Posterior vena cava (tissue), 2 donors: Measurements from ENCODE around the gene AP3B1. TPM values are rescaled to one million over a fixed set of nuclear protein-coding genes. Genes with fewer than 3 reads are reported as not detected.
A peak's percentile ranks its signal among the peaks of the same experiment; 100 is the strongest.

ENCODE experiments used
- DNase-seq: peaks from one replicate; pipeline ENCODE4 v3.0.0-alpha.2; 2020; ENCODE audit warnings: low spot score
- intact Hi-C, 2 donors: fragments of 100-400 bp; cut with DNase I; formaldehyde crosslinking; loops; one replicate each; pipeline versions ENCODE4 v1.14.1 to v1.14.2; 2022 to 2023
- long read RNA-seq, 2 donors: library from polyadenylated mRNA; unstranded; transcript quantifications; one replicate each; pipeline ENCODE4 v2.0.0, GENCODE V29; 2020 to 2021
- total RNA-seq, 2 donors: library from RNA; stranded (reverse); fragmentation: NEBNext Ultra II Directional; extraction: Animal tissue kit (Norgen Biotek cat#: 25700); gene quantifications; one replicate each; pipeline ENCODE4 v1.2.1, GENCODE V29; 2021
- donor health status: DM: yes; HTN: yes; CAD: no.
- donor health status: DM: yes; HTN: yes; CAD: no.

Gene AP3B1, protein sequence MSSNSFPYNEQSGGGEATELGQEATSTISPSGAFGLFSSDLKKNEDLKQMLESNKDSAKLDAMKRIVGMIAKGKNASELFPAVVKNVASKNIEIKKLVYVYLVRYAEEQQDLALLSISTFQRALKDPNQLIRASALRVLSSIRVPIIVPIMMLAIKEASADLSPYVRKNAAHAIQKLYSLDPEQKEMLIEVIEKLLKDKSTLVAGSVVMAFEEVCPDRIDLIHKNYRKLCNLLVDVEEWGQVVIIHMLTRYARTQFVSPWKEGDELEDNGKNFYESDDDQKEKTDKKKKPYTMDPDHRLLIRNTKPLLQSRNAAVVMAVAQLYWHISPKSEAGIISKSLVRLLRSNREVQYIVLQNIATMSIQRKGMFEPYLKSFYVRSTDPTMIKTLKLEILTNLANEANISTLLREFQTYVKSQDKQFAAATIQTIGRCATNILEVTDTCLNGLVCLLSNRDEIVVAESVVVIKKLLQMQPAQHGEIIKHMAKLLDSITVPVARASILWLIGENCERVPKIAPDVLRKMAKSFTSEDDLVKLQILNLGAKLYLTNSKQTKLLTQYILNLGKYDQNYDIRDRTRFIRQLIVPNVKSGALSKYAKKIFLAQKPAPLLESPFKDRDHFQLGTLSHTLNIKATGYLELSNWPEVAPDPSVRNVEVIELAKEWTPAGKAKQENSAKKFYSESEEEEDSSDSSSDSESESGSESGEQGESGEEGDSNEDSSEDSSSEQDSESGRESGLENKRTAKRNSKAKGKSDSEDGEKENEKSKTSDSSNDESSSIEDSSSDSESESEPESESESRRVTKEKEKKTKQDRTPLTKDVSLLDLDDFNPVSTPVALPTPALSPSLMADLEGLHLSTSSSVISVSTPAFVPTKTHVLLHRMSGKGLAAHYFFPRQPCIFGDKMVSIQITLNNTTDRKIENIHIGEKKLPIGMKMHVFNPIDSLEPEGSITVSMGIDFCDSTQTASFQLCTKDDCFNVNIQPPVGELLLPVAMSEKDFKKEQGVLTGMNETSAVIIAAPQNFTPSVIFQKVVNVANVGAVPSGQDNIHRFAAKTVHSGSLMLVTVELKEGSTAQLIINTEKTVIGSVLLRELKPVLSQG
- 10 to 100 TPM; 37.0 to 44.4 TPM for total RNA-seq
- long read RNA-seq, donor 1, full-length matches to known transcripts: 2 of 18 reads
- long read RNA-seq, donor 1, partial matches to known transcripts: 11 of 18 reads
- long read RNA-seq, donor 1, other reads (novel, unspliced or antisense): 5 of 18 reads
- long read RNA-seq, donor 2, partial matches to known transcripts: 34 of 41 reads
- long read RNA-seq, donor 2, other reads (novel, unspliced or antisense): 7 of 41 reads

DNA sequence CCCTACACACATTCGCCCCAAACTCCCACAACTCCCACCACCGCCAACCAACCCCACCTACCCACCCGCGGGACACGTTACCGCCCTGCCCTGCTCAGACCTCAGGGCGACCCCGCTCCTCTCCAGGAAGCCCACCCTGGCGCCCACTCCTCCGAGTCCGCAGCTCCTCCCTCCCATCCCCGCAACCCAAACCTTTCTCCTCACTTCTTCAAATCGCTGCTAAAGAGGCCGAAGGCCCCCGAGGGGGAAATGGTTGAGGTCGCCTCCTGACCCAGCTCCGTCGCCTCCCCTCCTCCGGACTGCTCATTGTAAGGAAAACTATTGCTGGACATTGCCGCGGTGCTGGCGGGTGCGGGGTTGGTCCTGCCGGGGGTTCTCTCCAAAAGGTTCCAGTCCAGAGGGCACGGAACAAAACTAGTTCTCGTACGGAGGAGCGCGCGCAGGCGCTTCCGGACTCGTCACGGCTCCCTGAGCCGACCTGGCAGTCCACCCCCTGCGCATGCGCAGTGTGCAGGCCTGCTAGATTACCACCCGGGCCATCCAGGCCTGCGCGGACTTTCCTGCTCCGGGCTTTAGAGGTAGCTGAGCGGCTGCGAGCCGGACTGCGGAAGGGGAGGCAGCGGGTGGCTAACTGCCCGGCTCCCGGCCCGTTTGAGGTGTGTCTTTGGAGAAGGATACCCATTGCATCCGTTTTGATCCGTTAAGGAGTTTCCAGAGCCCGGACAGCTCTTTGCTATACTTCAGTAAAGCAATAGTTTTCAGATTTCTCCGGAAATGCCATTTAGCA, at the start of gene AP3B1:
Gene AP3B1 (minus strand): TSS at position 451 of the 787 bp plus-strand sequence. CDS start 119 bp downstream, at position 332.
- intact Hi-C loops: loop anchor here (5.0 to 10.0 kb wide), 2 partner anchors 60 to 63 kb away; no protein-coding TSS in a partner anchor
- DNase-seq: peak; percentile 100

DNA sequence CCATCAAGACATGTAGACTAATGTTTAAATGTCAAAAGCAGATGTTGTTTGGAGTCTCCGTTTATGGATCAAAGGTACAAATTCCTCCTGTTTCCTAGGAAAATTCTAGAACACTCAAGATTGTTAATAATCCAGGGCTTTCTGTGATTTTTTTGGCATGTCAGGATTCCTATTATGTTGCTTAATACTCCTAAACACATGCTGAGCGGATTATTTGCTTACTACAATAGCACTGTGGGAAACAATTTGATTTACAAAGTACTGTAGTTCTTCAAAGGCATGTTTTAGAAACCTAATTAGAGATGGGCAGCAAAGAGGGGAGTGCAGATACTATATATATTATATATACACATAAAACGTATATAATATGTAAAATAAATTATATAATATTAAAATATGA, 46.9 kb upstream of the AP3B1 start:
- DNase-seq: no peak

DNA sequence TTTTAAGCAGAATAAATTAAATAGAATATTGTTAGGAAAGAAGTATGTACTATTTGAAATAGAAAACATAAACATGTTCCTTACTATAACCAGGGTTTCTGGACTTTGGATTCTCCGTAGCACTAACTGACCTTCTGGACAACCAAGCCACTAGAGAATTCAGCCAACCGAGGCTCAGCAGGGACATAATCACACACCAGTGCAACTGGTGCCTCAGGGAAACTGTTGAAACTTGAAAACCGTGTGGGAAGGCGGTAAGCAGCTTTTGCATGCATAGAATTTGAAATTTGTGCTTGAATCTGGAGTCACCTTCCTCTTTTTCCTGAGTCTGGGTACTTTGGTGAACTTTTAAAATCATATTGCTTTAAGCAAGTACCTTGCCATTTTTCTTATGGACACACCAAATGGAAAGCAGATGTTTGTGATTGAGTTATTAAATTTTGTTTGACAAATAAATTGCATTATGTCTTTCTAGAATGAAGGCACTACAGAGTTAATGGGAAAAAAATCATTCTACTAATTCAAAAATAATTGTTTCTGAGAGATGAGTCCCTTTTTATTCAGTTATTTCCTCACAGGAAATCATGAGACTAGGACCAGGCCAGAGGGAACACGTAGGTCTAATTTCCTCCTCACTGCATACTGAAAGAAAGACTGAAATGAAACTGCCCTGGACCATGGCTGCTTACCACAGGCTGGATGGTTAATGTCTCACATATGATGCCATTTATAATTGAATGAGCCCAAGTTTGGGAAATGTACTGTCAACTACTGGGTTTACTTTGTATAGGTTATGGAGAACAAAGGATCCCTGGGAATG, 45.3 kb upstream of the AP3B1 start:
- intact Hi-C loops: no loop called here
- DNase-seq: no peak

More for the DNA sequence above, 46.9 kb upstream of the AP3B1 start:
- intact Hi-C loops: no loop called here

DNA sequence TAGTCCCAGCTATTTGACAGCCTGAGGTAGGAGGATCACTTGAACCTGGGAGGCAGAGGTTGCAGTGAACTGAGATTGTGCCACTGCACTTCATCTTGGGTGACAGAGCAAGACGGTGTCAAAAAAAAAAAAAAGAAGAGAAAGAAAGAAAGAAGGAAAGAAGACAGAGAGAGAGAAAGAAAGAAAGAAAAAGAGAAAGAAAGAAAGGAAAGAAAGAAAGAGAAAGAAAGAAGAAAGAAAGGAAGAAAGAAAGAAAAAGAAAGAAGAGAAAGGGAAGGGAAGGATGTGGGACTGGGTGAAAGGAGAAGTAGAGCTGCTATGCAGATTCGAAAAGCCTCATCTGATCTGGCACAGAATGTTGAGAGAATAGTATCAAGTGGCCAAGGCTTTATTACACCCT, 42.2 kb upstream of the AP3B1 start:
- DNase-seq: no peak
- intact Hi-C loops: no loop called here

DNA sequence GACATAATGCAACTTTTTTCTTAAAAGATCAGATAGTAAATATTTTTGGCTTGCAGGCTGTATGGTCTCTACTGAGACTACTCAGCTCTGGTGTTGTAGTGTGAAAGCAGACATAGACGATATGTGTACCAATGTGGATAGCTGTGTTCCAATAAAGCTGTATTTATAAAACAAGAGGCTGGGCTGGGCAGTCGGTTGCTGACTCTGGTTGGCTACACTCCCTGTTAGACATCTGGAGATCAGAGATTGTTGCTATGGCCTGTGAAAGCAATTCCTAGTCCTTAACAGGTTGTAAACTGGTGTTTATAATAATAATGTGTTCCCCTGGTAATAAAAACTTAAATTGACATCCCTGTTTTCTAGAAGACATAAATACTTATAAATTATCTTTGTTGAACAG, 41.5 kb upstream of the AP3B1 start:
- no peak for DNase-seq

DNA sequence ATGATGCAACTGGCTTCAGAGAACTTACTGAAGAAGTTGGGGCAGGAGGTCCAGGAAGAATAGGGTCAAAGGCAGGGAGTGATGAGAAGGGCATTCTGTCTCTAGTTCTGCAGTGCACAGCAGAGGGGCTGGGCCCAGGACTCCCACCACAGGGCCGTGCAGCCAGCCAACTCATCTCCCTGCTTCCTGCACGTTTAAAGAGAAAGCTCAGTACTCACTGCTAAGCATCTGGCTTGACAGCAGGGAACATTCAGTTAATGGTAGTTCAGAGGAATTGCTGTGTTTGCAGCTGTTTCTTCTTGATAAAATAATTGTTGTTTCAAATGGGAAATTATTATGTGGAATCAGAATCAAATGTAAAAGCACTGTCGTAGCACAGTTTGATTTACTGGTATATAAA, 40.3 kb upstream of the AP3B1 start:
- intact Hi-C loops: no loop called here
- DNase-seq: no peak

More for the DNA sequence above, 41.5 kb upstream of the AP3B1 start:
- intact Hi-C loops: no loop called here

DNA sequence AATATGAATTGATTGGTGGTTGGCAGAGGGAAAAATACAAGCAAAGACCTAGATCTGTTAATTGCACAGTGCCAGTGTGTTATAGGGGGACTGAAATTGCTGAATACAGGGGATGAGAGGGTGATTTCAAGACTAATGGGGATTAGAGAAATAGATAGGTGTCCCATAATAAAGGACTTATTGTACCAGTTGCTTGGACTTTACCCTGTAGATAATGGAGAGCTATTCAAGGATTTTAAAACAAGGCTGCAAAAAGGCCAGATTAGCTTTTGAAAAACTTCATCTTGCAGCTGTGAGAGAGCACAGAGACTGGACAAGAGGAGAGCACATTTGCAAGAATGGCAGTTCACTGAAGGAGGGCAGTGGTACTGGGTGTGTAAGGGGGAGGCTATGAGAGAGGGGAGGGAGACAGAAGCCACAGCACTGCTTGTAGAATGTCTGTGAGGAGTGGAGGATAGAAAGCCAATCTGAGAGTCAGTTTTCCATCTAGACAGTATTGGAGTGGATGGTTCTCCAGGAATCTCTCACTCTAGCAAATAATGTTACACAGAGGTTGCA, 37.1 kb upstream of the AP3B1 start:
- intact Hi-C loops: no loop called here
- no peak for DNase-seq

DNA sequence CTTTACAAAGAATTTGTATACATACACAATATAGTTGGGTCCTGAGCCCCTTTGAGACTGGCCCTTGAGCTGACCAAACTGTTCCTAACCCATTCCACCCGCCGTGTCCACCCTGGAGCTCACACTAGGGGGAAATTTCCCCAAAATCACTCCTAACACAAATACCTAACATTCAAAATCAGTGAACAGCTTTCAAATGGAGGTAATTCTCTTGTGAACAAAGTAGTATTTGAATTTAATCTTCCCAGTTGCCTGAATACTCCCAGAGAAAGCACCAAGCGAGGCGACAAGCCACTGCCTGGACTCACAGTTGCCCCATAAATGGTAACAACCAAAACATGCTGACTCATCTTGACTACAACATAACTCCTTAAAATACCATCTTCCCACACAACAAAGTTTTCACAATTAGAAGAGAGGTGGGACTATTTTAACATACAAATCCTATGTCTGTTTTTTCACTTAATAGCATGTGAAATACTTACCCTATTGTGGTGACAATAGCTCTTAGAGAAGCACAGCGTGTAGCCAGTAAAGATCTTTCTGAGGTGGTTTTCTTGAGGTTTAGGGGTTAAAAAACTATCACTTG, 34.2 kb upstream of the AP3B1 start:
- intact Hi-C loops: loop anchor here in 1 of 2 donors (10.0 kb wide), 1 partner anchor 636 kb away; no protein-coding TSS in a partner anchor
- no peak for DNase-seq

DNA sequence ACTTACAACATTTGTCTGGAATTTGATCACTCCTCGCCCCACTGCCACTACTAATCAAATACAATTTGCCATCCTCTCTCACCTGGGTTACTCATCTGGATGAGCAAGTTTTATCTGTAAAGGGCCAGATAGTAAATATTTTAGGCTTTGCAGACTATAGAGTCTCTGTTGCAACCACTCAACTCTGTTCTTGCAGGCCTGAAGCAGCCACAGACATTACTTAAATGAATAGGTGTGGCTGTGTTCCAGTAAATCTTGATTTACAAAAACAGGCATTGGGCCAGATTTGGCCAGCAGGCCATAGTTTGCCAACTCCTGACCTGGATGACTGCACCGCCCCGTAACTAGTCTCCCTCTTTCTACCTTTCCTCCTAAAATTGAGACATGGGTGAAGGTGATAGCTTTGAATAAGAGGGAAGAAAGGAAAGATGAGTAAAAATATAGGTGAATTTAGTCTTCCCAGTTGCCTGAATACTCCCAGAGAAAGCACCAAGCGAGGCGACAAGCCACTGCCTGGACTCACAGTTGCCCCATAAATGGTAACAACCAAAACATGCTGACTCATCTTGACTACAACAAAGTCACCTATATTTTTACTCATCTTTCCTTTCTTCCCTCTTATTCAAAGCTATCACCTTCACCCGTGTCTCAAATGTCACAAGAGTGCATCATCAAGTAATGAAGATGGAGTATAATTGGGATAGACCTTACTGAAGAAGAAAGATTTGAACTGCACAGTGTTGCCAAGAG, 33.4 kb upstream of the AP3B1 start:
- intact Hi-C loops: loop anchor here in 1 of 2 donors (10.0 kb wide), 1 partner anchor 637 kb away; no protein-coding TSS in a partner anchor
- no peak for DNase-seq

DNA sequence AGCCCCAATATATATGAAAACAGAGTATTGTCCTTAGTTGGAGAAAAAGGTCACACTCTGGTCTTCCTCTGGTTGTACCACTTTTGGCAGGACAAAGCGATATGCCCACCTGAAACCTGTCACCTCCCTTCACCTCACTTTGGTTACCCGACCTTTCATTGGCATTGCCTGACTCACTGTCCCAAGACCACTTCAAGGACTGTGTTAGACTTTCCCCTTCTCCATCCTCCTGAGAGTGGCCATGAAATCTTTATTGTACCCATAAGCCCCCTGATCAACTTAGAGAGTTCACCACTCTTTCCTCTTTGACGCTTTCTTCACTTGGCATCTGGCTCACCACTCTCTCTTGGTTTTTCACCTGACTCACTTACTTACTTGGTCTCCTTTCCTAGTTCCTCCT, 32.4 kb upstream of the AP3B1 start:
- intact Hi-C loops: loop anchor here in 1 of 2 donors (10.0 kb wide), 1 partner anchor 638 kb away; no protein-coding TSS in a partner anchor
- no peak for DNase-seq

DNA sequence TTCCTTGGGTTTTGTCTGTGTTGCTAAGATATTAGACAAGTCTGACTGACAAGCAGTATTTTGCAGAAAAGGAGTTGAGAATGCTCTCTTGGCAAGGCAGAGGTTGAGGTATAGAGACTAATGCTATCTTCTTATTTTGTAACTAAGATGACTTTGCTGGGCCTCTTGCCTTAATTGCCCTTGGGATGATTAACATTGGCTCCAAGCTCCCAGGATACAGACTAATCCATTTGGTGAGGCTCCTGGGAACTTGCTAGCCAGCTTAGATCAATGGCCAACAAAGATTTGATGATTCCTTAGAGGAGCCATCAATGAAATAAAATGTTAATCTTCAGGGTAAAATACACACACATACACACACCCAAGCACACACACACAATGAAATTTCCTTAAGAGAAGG, 28.7 kb upstream of the AP3B1 start:
- DNase-seq: no peak
- intact Hi-C loops: loop anchor here in 1 of 2 donors (10.0 kb wide), 1 partner anchor 642 kb away; no protein-coding TSS in a partner anchor

DNA sequence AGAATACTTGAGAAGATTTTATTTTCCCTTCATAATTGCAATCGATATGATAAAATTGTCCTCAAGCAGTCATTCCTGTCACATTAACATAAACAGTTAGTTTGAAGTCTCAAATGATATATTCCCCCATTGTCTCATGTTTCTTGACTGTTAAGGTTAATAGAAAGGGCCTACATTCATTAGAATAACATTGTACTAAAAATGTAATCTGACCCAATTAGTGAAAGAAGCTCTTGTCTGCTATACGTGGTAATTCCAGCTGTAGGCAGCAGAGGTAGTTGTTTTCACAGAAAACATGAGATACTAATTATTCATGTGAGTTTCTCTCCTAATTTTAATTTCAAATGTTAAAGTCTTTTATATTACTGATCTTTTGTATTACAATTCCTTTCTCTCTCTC, 25.9 kb upstream of the AP3B1 start:
- intact Hi-C loops: loop anchor here in 1 of 2 donors (10.0 kb wide), 1 partner anchor 644 kb away; no protein-coding TSS in a partner anchor
- no peak for DNase-seq

DNA sequence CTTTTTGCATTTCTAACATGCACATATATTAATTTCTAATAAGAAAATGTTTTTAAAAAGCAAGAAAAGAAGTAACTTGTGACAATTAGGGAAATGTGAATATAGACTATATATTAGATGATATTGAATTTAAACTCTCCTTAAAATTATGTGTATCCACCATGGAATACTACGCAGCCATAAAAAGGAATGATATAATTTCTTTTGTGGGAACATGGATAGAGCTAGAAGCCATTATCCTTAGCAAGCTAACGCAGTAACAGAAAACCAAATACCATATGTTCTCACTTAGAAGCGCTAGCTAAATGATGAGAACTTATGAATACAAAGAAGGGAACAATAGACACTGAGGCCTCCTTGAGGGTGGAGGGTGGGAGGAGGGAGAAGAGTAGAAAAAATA, 23.8 kb upstream of the AP3B1 start:
- intact Hi-C loops: no loop called here
- DNase-seq: no peak

DNA sequence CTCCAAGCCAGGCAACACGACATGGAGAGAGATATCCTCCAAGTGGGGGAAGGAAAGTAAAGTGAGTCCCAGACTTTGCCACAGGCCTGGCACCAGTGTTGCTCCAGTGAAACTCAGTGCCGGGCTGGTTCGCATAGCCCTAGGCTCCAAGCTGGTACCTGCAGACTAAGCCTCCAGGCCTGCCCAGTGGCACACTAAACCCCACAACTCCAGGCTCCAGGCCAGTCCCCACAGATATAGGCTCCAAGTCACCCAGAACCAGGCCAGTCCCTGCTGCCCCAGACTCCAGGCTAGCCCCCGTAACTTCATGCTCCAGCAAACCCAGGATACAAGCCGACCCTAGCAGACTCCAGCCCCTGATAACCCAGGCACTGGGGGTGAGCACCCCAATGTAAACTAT, 23.0 kb upstream of the AP3B1 start:
- intact Hi-C loops: no loop called here
- no peak for DNase-seq

DNA sequence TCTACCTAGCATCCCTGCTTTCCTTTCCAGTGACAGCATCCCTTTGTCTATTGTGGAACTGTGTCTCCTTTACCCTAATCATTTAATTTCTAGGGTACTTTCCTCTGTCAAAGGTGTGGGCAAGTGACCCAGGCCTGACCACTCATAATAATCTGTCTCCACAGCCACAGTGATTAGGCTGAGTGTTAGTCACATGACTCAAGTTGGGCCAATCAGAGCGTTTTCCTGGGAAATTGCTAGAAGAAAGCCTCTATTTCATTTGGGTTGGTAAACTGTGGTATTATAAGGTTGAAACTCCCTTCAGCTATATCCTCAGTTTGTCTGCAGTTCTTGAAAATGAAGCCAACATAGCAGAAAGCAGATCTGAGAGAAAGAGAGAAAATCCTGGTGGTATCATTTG, 14.2 kb upstream of the AP3B1 start:
- intact Hi-C loops: no loop called here
- no peak for DNase-seq

DNA sequence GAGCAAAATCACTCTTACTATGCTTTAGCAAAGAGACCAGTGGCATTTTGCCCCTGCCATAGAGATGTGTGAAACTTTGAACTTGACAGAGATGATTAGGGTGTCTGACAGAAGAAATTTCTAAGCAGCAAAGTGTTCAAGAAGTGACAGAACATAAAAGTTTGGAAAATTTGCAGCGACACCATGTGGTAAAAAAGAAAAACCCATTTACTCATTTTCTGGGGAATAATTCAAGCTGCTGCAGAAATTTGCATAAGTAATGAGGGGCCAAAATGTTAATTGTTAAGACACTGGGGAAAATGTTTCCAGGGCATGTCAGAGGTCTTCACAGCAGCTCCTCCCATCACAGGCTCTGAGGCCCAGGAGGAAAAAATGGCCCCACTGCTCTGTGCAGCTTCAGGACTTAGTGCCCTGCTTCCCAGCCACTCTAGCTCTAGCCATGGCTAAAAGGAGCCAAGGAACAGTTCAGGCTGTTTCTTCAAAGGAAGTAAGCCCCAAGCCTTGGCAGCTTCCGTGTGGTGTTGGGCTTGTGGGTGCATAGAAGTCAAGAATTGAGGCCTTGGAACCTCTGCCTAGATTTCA, 6.1 kb upstream of the AP3B1 start:
- DNase-seq: no peak
- intact Hi-C loops: no loop called here
